Right atrium auricular region (tissue), 2 donors: ENCODE measurements around the gene PLXND1. TPM values are rescaled to one million over a fixed set of nuclear protein-coding genes. Genes with fewer than 3 reads are reported as not detected.

Source experiments
- DNase-seq: peaks from one replicate; pipeline ENCODE4 v3.0.0-alpha.2; 2019; ENCODE audit warnings: low spot score
- H3K27ac ChIP-seq, 2 donors: fragments of 200-600 bp; sonication (generic); 1 replicate in 1 of 2; 2 replicates in 1 of 2; pipeline ENCODE4 v1.5.1; 2016 to 2019
- H3K27me3 ChIP-seq, 2 donors: fragments of 200-600 bp; sonication (generic); one replicate each; pipeline versions ENCODE4 v1.5.1 to v1.6.0; 2017 to 2019
- H3K36me3 ChIP-seq: fragments of 200-600 bp; sonication (generic); one replicate; pipeline ENCODE4 v1.5.1; 2016
- H3K4me1 ChIP-seq, 2 donors: fragments of 200-600 bp; sonication (generic); one replicate each; pipeline versions ENCODE4 v1.5.1 to v1.6.0; 2017 to 2019
- H3K4me3 ChIP-seq, 2 donors: fragments of 200-600 bp; sonication (generic); 1 replicate in 1 of 2; 2 replicates in 1 of 2; pipeline ENCODE4 v1.5.1; 2017 to 2019; ENCODE audit warnings: mild to moderate bottlenecking in 1 of 2, moderate library complexity in 1 of 2
- H3K9me3 ChIP-seq, 2 donors: fragments of 200-600 bp; sonication (generic); one replicate each; pipeline ENCODE4 v1.5.1; 2019
- CTCF ChIP-seq, 2 donors: fragments of 200-600 bp; sonication (generic); IDR thresholded peaks; one replicate each; pipeline ENCODE4 v1.5.1; 2019; ENCODE audit warnings: antibody characterized with exemption in 2 of 2
- total RNA-seq, 2 donors: library from RNA; depleted of rRNA; stranded (reverse); fragments of >200 nt; gene quantifications; one replicate each; pipeline ENCODE4 v1.1.0, GENCODE V29; 2016

The PLXND1 gene
- total RNA-seq, 2 donors from 2014 or later, result 44.5 to 93.1 TPM

GRCh38 chr3:129616713-129617112 is 10.2 kb upstream of the PLXND1 start:
- no peaks in the 10 kb centered on the region for H3K9me3 ChIP-seq

GRCh38 chr3:129616291-129616690 is 9.8 kb upstream of the PLXND1 start:
- H3K4me1 ChIP-seq, result peaks cover 0 to 86% of the 10 kb centered on the region in 2 donors
- no peaks in the 10 kb centered on the region for H3K36me3 ChIP-seq
- H3K9me3 ChIP-seq, result no peaks in the 10 kb centered on the region
- no peaks in the 10 kb centered on the region for H3K27me3 ChIP-seq
- H3K27ac ChIP-seq, result peak overlapping the region; percentile 63 to 76
- no peak for DNase-seq
- H3K4me3 ChIP-seq, result no peak overlapping the region
- no peak for TF ChIP-seq CTCF (IDR thresholded peaks at IDR 0.05)

More at GRCh38 chr3:129616713-129617112, 10.2 kb upstream of the PLXND1 start:
- Histone ChIP-seq H3K4me1 (peaks cover 0 to 86% of the 10 kb centered on the region in 2 donors), H3K36me3 (no peaks in the 10 kb centered on the region), H3K27me3 (no peaks in the 10 kb centered on the region), H3K4me3 (no peak overlapping the region), H3K27ac (peak overlapping the region; percentile 63 to 76)
- no peak for TF ChIP-seq CTCF (IDR thresholded peaks at IDR 0.05)
- no peak for DNase-seq

GRCh38 chr3:129615751-129616281 is 9.3 kb upstream of the PLXND1 start:
- no peaks in the 10 kb centered on the region for H3K36me3 ChIP-seq
- TF ChIP-seq CTCF (IDR thresholded peaks at IDR 0.05), result no peak
- no peaks in the 10 kb centered on the region for H3K9me3 ChIP-seq
- peaks cover 0 to 87% of the 10 kb centered on the region in 2 donors for H3K4me1 ChIP-seq
- no peak overlapping the region for H3K4me3 ChIP-seq
- H3K27ac ChIP-seq, result peak overlapping the region; percentile 63 to 76
- H3K27me3 ChIP-seq, result no peaks in the 10 kb centered on the region
- peak; percentile 62 for DNase-seq

GRCh38 chr3:129614927-129615363 is 8.5 kb upstream of the PLXND1 start:
- Histone ChIP-seq H3K4me1 (peaks cover 0 to 90% of the 10 kb centered on the region in 2 donors), H3K27me3 (no peaks in the 10 kb centered on the region), H3K27ac (peak overlapping the region; percentile 63 to 76), H3K36me3 (no peaks in the 10 kb centered on the region), H3K9me3 (no peaks in the 10 kb centered on the region), H3K4me3 (no peak overlapping the region)
- TF ChIP-seq CTCF (IDR thresholded peaks at IDR 0.05), result no peak
- DNase-seq, result no peak

GRCh38 chr3:129614435-129614834 is 8.0 kb upstream of the PLXND1 start:
- peak overlapping the region; percentile 63 to 76 for H3K27ac ChIP-seq
- H3K36me3 ChIP-seq, result no peaks in the 10 kb centered on the region
- H3K4me3 ChIP-seq, result no peak overlapping the region
- no peak for DNase-seq
- no peak for TF ChIP-seq CTCF (IDR thresholded peaks at IDR 0.05)
- no peaks in the 10 kb centered on the region for H3K27me3 ChIP-seq
- H3K4me1 ChIP-seq, result peaks cover 0 to 90% of the 10 kb centered on the region in 2 donors
- no peaks in the 10 kb centered on the region for H3K9me3 ChIP-seq

GRCh38 chr3:129613367-129613740 is 6.9 kb upstream of the PLXND1 start:
- H3K9me3 ChIP-seq, result no peaks in the 10 kb centered on the region
- no peak for DNase-seq
- H3K36me3 ChIP-seq, result no peaks in the 10 kb centered on the region
- H3K27ac ChIP-seq, result peak overlapping the region; percentile 63 to 68
- peaks cover 0 to 90% of the 10 kb centered on the region in 2 donors for H3K4me1 ChIP-seq
- no peak overlapping the region for H3K4me3 ChIP-seq
- H3K27me3 ChIP-seq, result no peaks in the 10 kb centered on the region
- no peak for TF ChIP-seq CTCF (IDR thresholded peaks at IDR 0.05)
